HTR-8/SVneo (cell line): ENCODE results near the gene SELENOO.

Experiments used
- DNase-seq: peaks from one replicate; pipeline ENCODE4 v3.0.0; 2011; ENCODE audit warnings: low spot score, mixed read lengths; ENCODE audit not compliant: insufficient read length
- FAIRE-seq: peaks from 2 replicates; lab custom pipeline; 2011; peaks lifted over from hg19 to GRCh38; lab: Jason Lieb, UNC

SELENOO gene

GRCh38 chr22:50226063-50226874 lies 25.5 kb downstream of the SELENOO start:
- no peak for FAIRE-seq
- DNase-seq: no peak

GRCh38 chr22:50226875-50227165 lies 26.0 kb downstream of the SELENOO start:
- no peak for DNase-seq
- no peak for FAIRE-seq

- DNase-seq (no peak), FAIRE-seq (no peak)
These were observed 26.9 kb downstream of the SELENOO start for GRCh38 chr22:50227579-50228215.

GRCh38 chr22:50228366-50228765 lies 27.6 kb downstream of the SELENOO start:
- FAIRE-seq (no peak), DNase-seq (no peak)

- DNase-seq: no peak
- no peak for FAIRE-seq
These were observed 28.6 kb downstream of the SELENOO start for GRCh38 chr22:50229370-50229769.

GRCh38 chr22:50232481-50233151 lies 31.8 kb downstream of the SELENOO start:
- DNase-seq (no peak), FAIRE-seq (no peak)

GRCh38 chr22:50233223-50233622 lies 32.4 kb downstream of the SELENOO start:
- FAIRE-seq: no peak
- DNase-seq: no peak

- no peak for DNase-seq
- FAIRE-seq: no peak
These were observed 36.1 kb downstream of the SELENOO start for GRCh38 chr22:50236731-50237409.

- DNase-seq (no peak), FAIRE-seq (no peak)
These were observed 37.9 kb downstream of the SELENOO start for GRCh38 chr22:50238755-50239154.

GRCh38 chr22:50242406-50242949 lies 41.7 kb downstream of the SELENOO start:
- FAIRE-seq: no peak
- no peak for DNase-seq

- DNase-seq (no peak), FAIRE-seq (no peak)
These were observed 43.0 kb downstream of the SELENOO start for GRCh38 chr22:50243685-50244419.

- DNase-seq (peak; percentile 91), FAIRE-seq (peak; percentile 86)
These were observed 43.8 kb downstream of the SELENOO start, which contains the start of gene TUBGCP6 for GRCh38 chr22:50244420-50245213. Gene TUBGCP6 (minus strand): TSS chr22:50245023. CDS start chr22:50244459, 564 bp downstream.

- DNase-seq (no peak), FAIRE-seq (no peak)
These were observed 44.6 kb downstream of the SELENOO start for GRCh38 chr22:50245214-50246072.

GRCh38 chr22:50246242-50247175 lies 45.7 kb downstream of the SELENOO start:
- DNase-seq (no peak), FAIRE-seq (no peak)

GRCh38 chr22:50247748-50248147 lies 46.9 kb downstream of the SELENOO start:
- DNase-seq (no peak), FAIRE-seq (no peak)

GRCh38 chr22:50248196-50249081 lies 47.6 kb downstream of the SELENOO start:
- no peak for FAIRE-seq

More at GRCh38 chr22:50248196-50249081, 47.6 kb downstream of the SELENOO start:
- no peak for DNase-seq
